Uterus (tissue), 4 donors: Measurements from ENCODE around the gene ESRRB. TPM values are rescaled to one million over a fixed set of nuclear protein-coding genes. Genes with fewer than 3 reads are reported as not detected.

Source experiments
- DNase-seq, 2 donors: peaks; one replicate each; pipeline ENCODE4 v3.0.0-alpha.2; 2019 to 2020
- H3K27ac ChIP-seq, 2 donors: fragments of 200-600 bp; sonication (generic); 1 replicate in 1 of 2; 2 replicates in 1 of 2; pipeline ENCODE4 v1.5.1; 2016 to 2018
- H3K27me3 ChIP-seq, 2 donors: fragments of 200-600 bp; sonication (generic); one replicate each; pipeline ENCODE4 v1.5.1; 2018 to 2019; ENCODE audit warnings: control low read depth in 1 of 2
- H3K36me3 ChIP-seq, 2 donors: fragments of 200-600 bp; sonication (generic); one replicate each; pipeline ENCODE4 v1.5.1; 2019; ENCODE audit warnings: control low read depth in 1 of 2
- H3K4me1 ChIP-seq, 2 donors: fragments of 200-600 bp; sonication (generic); one replicate each; pipeline ENCODE4 v1.5.1; 2018 to 2019; ENCODE audit warnings: control low read depth in 1 of 2
- H3K4me3 ChIP-seq, 2 donors: fragments of 200-600 bp; sonication (generic); 1 replicate in 1 of 2; 2 replicates in 1 of 2; pipeline ENCODE4 v1.5.1; 2018 to 2019; ENCODE audit warnings: mild to moderate bottlenecking in 1 of 2
- H3K9me3 ChIP-seq, 2 donors: fragments of 200-600 bp; sonication (generic); one replicate each; pipeline ENCODE4 v1.5.1; 2019; ENCODE audit warnings: control low read depth in 1 of 2
- CTCF ChIP-seq, 4 experiments: fragments of 200-600 bp in 2 of 4; fragments of 450-650 bp in 2 of 4; sonication (generic) in 2 of 4; IDR thresholded peaks; one replicate each; pipeline ENCODE4 v1.5.1; 2016 to 2019; ENCODE audit warnings: antibody characterized with exemption in 4 of 4, mild to moderate bottlenecking in 2 of 4, moderate library complexity in 1 of 4
- POLR2A ChIP-seq, 2 donors: fragments of 450-650 bp; IDR thresholded peaks; one replicate each; pipeline ENCODE4 v1.6.1; 2016; ENCODE audit warnings: antibody characterized with exemption in 2 of 2, mild to moderate bottlenecking in 1 of 2, moderate library complexity in 1 of 2
- intact Hi-C: fragments of 100-400 bp; cut with DNase I; formaldehyde crosslinking; loops from one replicate; pipeline ENCODE4 v1.15.1; 2023; ENCODE audit warnings: low total_unique reads
- total RNA-seq, 4 donors: library from RNA; depleted of rRNA in 3 of 4; stranded (reverse); fragments of >200 nt in 3 of 4; gene quantifications; one replicate each; pipeline versions ENCODE4 v1.1.0 to v1.2.4, GENCODE V29; 2014 to 2023
- donor health status: DM: yes; HTN: yes; CAD: no.

ESRRB gene
- total RNA-seq, 4 donors from 2014 or later, result not detected

- no peak for DNase-seq
- intact Hi-C loops, result no loop called here
- TF ChIP-seq POLR2A (IDR thresholded peaks at IDR 0.05) (no peak), CTCF (IDR thresholded peaks at IDR 0.05) (no peak)
- H3K27ac ChIP-seq, result no peak overlapping the region
- no peaks in the 10 kb centered on the region for H3K27me3 ChIP-seq
- no peaks in the 10 kb centered on the region for H3K9me3 ChIP-seq
- no peaks in the 10 kb centered on the region for H3K4me1 ChIP-seq
- no peak overlapping the region for H3K4me3 ChIP-seq
- no peaks in the 10 kb centered on the region for H3K36me3 ChIP-seq
These were observed 70.5 kb downstream of the ESRRB start for GRCh38 chr14:76446486-76446885.

GRCh38 chr14:76446921-76447320, 71.0 kb downstream of the ESRRB start:
- no peak for TF ChIP-seq POLR2A (IDR thresholded peaks at IDR 0.05)
- TF ChIP-seq CTCF (IDR thresholded peaks at IDR 0.05), result no peak
- H3K27ac ChIP-seq, result no peak overlapping the region
- H3K4me3 ChIP-seq, result no peak overlapping the region
- intact Hi-C loops, result no loop called here
- no peaks in the 10 kb centered on the region for H3K27me3 ChIP-seq
- H3K9me3 ChIP-seq, result no peaks in the 10 kb centered on the region
- no peak for DNase-seq
- H3K36me3 ChIP-seq, result no peaks in the 10 kb centered on the region
- H3K4me1 ChIP-seq, result no peaks in the 10 kb centered on the region

GRCh38 chr14:76450476-76450875, 74.5 kb downstream of the ESRRB start:
- intact Hi-C loops, result no loop called here
- no peak overlapping the region for H3K27ac ChIP-seq
- no peaks in the 10 kb centered on the region for H3K36me3 ChIP-seq
- TF ChIP-seq POLR2A (IDR thresholded peaks at IDR 0.05) (no peak), CTCF (IDR thresholded peaks at IDR 0.05) (no peak)
- H3K4me1 ChIP-seq, result no peaks in the 10 kb centered on the region
- no peaks in the 10 kb centered on the region for H3K9me3 ChIP-seq
- no peaks in the 10 kb centered on the region for H3K27me3 ChIP-seq
- no peak overlapping the region for H3K4me3 ChIP-seq
- DNase-seq, result no peak

- DNase-seq, result no peak
- Histone ChIP-seq H3K27ac (no peak overlapping the region), H3K27me3 (no peaks in the 10 kb centered on the region), H3K36me3 (no peaks in the 10 kb centered on the region), H3K4me3 (no peak overlapping the region), H3K4me1 (no peaks in the 10 kb centered on the region), H3K9me3 (no peaks in the 10 kb centered on the region)
- intact Hi-C loops, result no loop called here
- TF ChIP-seq POLR2A (IDR thresholded peaks at IDR 0.05) (no peak), CTCF (IDR thresholded peaks at IDR 0.05) (no peak)
These were observed 80.3 kb downstream of the ESRRB start for GRCh38 chr14:76456200-76456599.

- no peaks in the 10 kb centered on the region for H3K36me3 ChIP-seq
- no peak overlapping the region for H3K4me3 ChIP-seq
- no peaks in the 10 kb centered on the region for H3K9me3 ChIP-seq
- DNase-seq, result no peak
- H3K4me1 ChIP-seq, result no peaks in the 10 kb centered on the region
- H3K27ac ChIP-seq, result no peak overlapping the region
- intact Hi-C loops, result no loop called here
- no peak for TF ChIP-seq CTCF (IDR thresholded peaks at IDR 0.05)
- no peak for TF ChIP-seq POLR2A (IDR thresholded peaks at IDR 0.05)
- no peaks in the 10 kb centered on the region for H3K27me3 ChIP-seq
These were observed 81.1 kb downstream of the ESRRB start for GRCh38 chr14:76456891-76457586.
